Astrocyte (in vitro differentiated cells and primary cell): ENCODE results near the gene UBL7. TPM values are rescaled to one million over a fixed set of nuclear protein-coding genes. Genes with fewer than 3 reads are reported as not detected.

Experiments used
- DNase-seq: peaks from one replicate; pipeline ENCODE4 v3.0.0-alpha.2; 2010; ENCODE audit warnings: low read depth
- FAIRE-seq: peaks from 2 replicates; lab custom pipeline; 2011; peaks lifted over from hg19 to GRCh38; lab: Jason Lieb, UNC
- H2AFZ ChIP-seq: 2 replicates; pipeline ENCODE4 v1.6.0; 2012; ENCODE audit warnings: low read depth, low read length, inconsistent platforms
- H3K27ac ChIP-seq: 2 replicates; pipeline ENCODE4 v1.5.1; 2011; ENCODE audit warnings: low read depth, low read length, inconsistent platforms
- H3K27me3 ChIP-seq: 2 replicates; pipeline ENCODE4 v1.6.0; 2011; ENCODE audit warnings: low read length, inconsistent platforms; ENCODE audit not compliant: insufficient read depth
- H3K36me3 ChIP-seq: 2 replicates; pipeline ENCODE4 v1.5.1; 2011; ENCODE audit warnings: low read length, inconsistent platforms; ENCODE audit not compliant: insufficient read depth
- H3K4me1 ChIP-seq: 2 replicates; pipeline ENCODE4 v1.5.1; 2011; ENCODE audit warnings: low read length, inconsistent platforms; ENCODE audit not compliant: insufficient read depth
- H3K4me2 ChIP-seq: 2 replicates; pipeline ENCODE4 v1.6.0; 2012; ENCODE audit warnings: low read length, inconsistent platforms
- H3K4me3 ChIP-seq: 2 replicates; pipeline ENCODE4 v1.5.1; 2011; ENCODE audit warnings: low read depth, mild to moderate bottlenecking, low read length, inconsistent platforms; ENCODE audit not compliant: insufficient read depth
- H3K79me2 ChIP-seq: 2 replicates; pipeline ENCODE4 v1.6.0; 2012; ENCODE audit warnings: mild to moderate bottlenecking, low read length, inconsistent platforms; ENCODE audit not compliant: insufficient read depth
- H3K9ac ChIP-seq: 2 replicates; pipeline ENCODE4 v1.6.0; 2012; ENCODE audit warnings: mild to moderate bottlenecking, low read length, inconsistent platforms
- H3K9me3 ChIP-seq: 2 replicates; pipeline ENCODE4 v1.5.1; 2012; ENCODE audit warnings: low read depth, mild to moderate bottlenecking, low read length, inconsistent platforms; ENCODE audit not compliant: insufficient read depth
- H4K20me1 ChIP-seq: 2 replicates; pipeline ENCODE4 v1.6.0; 2012; ENCODE audit warnings: low read length, inconsistent platforms; ENCODE audit not compliant: insufficient read depth
- H3K27ac Mint-ChIP-seq: one replicate; pipeline ENCODE4 v1.8.0; 2021; ENCODE audit warnings: mild to moderate bottlenecking, mixed read lengths; ENCODE audit not compliant: unreplicated experiment
- H3K27me3 Mint-ChIP-seq: one replicate; pipeline ENCODE4 v1.8.0; 2021; ENCODE audit warnings: low read depth, mixed read lengths; ENCODE audit not compliant: unreplicated experiment
- H3K36me3 Mint-ChIP-seq: one replicate; pipeline ENCODE4 v1.8.0; 2021; ENCODE audit warnings: low read depth, mixed read lengths; ENCODE audit not compliant: unreplicated experiment
- H3K4me1 Mint-ChIP-seq: one replicate; pipeline ENCODE4 v1.8.0; 2021; ENCODE audit warnings: low read depth, mixed read lengths; ENCODE audit not compliant: unreplicated experiment
- H3K4me3 Mint-ChIP-seq: one replicate; pipeline ENCODE4 v1.8.0; 2021; ENCODE audit warnings: mild to moderate bottlenecking, moderate library complexity, mixed read lengths; ENCODE audit not compliant: unreplicated experiment
- H3K9me3 Mint-ChIP-seq: one replicate; pipeline ENCODE4 v1.8.0; 2021; ENCODE audit warnings: mild to moderate bottlenecking, mixed read lengths; ENCODE audit not compliant: unreplicated experiment
- EZH2 ChIP-seq: IDR thresholded peaks from 2 replicates; pipeline ENCODE4 v1.6.1; 2012; ENCODE audit warnings: mild to moderate bottlenecking, low read length, inconsistent platforms; ENCODE audit not compliant: insufficient read depth
- total RNA-seq: library from RNA; stranded (reverse); gene quantifications from 2 replicates; pipeline ENCODE4 v1.2.1, GENCODE V29; 2021
- TF ChIP-seq, protein P1 (sequence below): IDR thresholded peaks from 2 replicates; pipeline ENCODE4 v1.5.1; 2011; ENCODE audit warnings: low read depth, mild to moderate bottlenecking, inconsistent platforms, low read length, moderate library complexity; ENCODE audit not compliant: insufficient read depth

Gene UBL7
- total RNA-seq, 1 donor from 2014 or later: 40.9 TPM

GRCh38 chr15:74451322-74451721, 9.6 kb downstream of the UBL7 start:
- H3K4me2 ChIP-seq: no peak overlapping the region
- peaks cover 36% of the 10 kb centered on the region for H3K36me3 Mint-ChIP-seq
- H3K27ac ChIP-seq: no peak overlapping the region
- no peak overlapping the region for H2AFZ ChIP-seq
- H3K4me3 ChIP-seq: no peak overlapping the region
- TF ChIP-seq EZH2: no peak
- TF ChIP-seq, protein P1, sequence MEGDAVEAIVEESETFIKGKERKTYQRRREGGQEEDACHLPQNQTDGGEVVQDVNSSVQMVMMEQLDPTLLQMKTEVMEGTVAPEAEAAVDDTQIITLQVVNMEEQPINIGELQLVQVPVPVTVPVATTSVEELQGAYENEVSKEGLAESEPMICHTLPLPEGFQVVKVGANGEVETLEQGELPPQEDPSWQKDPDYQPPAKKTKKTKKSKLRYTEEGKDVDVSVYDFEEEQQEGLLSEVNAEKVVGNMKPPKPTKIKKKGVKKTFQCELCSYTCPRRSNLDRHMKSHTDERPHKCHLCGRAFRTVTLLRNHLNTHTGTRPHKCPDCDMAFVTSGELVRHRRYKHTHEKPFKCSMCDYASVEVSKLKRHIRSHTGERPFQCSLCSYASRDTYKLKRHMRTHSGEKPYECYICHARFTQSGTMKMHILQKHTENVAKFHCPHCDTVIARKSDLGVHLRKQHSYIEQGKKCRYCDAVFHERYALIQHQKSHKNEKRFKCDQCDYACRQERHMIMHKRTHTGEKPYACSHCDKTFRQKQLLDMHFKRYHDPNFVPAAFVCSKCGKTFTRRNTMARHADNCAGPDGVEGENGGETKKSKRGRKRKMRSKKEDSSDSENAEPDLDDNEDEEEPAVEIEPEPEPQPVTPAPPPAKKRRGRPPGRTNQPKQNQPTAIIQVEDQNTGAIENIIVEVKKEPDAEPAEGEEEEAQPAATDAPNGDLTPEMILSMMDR: no peak
- H3K27me3 ChIP-seq: no peaks in the 10 kb centered on the region
- DNase-seq (no peak), FAIRE-seq (no peak)
- H3K4me1 ChIP-seq: peaks cover 5% of the 10 kb centered on the region
- H3K79me2 ChIP-seq: no peaks in the 10 kb centered on the region
- H3K36me3 ChIP-seq: peaks cover 19% of the 10 kb centered on the region
- H3K27me3 Mint-ChIP-seq: no peaks in the 10 kb centered on the region
- H3K9me3 ChIP-seq: no peaks in the 10 kb centered on the region
- no peak overlapping the region for H3K27ac Mint-ChIP-seq
- H4K20me1 ChIP-seq: no peaks in the 10 kb centered on the region
- H3K9ac ChIP-seq: no peak overlapping the region
- H3K4me1 Mint-ChIP-seq: peaks cover 24% of the 10 kb centered on the region
- H3K4me3 Mint-ChIP-seq: no peak overlapping the region
- no peaks in the 10 kb centered on the region for H3K9me3 Mint-ChIP-seq

DNA sequence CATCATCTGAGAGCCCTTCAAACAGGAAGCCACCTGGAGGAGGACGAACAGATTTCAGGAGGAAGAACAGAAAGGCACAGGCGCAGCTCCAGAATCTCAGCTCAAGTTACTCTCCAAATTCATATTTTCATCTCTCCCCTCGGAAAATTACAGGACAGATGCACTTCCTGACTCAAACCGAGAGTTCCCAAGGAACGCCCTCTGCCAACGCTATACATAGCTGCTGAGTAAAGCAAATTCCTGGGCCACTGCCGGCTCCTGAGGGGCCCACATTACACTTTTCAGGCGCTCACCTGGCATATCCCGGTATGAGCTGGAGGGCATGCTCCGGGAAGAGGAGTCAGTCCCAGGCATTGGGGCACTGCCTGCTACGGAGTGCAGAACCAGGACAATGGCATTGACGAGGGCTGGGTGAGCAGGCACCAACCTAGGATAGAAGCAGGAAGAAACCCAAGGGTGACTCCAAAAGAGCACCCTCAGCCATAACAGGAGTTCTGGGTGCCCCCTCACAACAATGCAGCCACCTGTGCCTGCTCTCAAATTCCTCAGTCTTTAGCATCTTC, 11.2 kb downstream of the UBL7 start:
- Mint-ChIP-seq H3K27ac (no peak overlapping the region), H3K9me3 (no peaks in the 10 kb centered on the region), H3K36me3 (peaks cover 44% of the 10 kb centered on the region), H3K4me1 (peaks cover 19% of the 10 kb centered on the region), H3K4me3 (no peak overlapping the region), H3K27me3 (no peaks in the 10 kb centered on the region)
- H3K4me1 ChIP-seq: peaks cover 5% of the 10 kb centered on the region
- TF ChIP-seq, protein P1: no peak
- no peak for TF ChIP-seq EZH2
- H3K79me2 ChIP-seq: no peaks in the 10 kb centered on the region
- peaks cover 19% of the 10 kb centered on the region for H3K36me3 ChIP-seq
- no peak overlapping the region for H2AFZ ChIP-seq
- FAIRE-seq (no peak), DNase-seq (no peak)
- no peak overlapping the region for H3K4me2 ChIP-seq
- H3K27ac ChIP-seq: no peak overlapping the region
- H3K27me3 ChIP-seq: no peaks in the 10 kb centered on the region
- H3K4me3 ChIP-seq: no peak overlapping the region
- H3K9ac ChIP-seq: no peak overlapping the region
- no peaks in the 10 kb centered on the region for H3K9me3 ChIP-seq
- H4K20me1 ChIP-seq: no peaks in the 10 kb centered on the region

DNA sequence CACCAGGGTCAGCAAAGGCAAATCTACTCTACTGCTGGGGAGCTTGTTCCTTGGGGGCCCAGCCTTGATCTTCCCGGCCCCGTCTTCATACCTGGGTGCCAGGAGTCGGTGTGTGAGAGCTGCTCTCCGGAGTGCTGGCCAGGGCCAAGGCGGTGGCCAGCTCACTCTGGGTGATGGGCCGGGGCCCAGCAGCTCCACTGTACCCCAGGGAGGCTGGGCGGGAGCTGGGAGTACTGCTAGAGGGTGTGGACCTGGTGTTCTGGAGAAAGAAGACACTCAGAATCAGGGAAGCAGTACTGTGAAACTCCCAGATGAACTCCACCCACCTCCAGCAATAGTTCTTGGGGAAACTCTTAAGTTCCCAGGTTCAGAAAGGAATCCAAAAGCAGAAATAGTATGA, 11.9 kb downstream of the UBL7 start:
- FAIRE-seq (no peak), DNase-seq (no peak)
- TF ChIP-seq, protein P1: no peak
- Mint-ChIP-seq H3K27ac (no peak overlapping the region), H3K4me1 (peaks cover 16% of the 10 kb centered on the region), H3K36me3 (peaks cover 48% of the 10 kb centered on the region), H3K4me3 (no peak overlapping the region), H3K9me3 (no peaks in the 10 kb centered on the region), H3K27me3 (peaks cover 3% of the 10 kb centered on the region)
- H3K27me3 ChIP-seq: no peaks in the 10 kb centered on the region
- no peak overlapping the region for H3K4me3 ChIP-seq
- no peaks in the 10 kb centered on the region for H4K20me1 ChIP-seq
- no peak overlapping the region for H3K4me2 ChIP-seq
- H2AFZ ChIP-seq: no peak overlapping the region
- peaks cover 4% of the 10 kb centered on the region for H3K4me1 ChIP-seq
- H3K27ac ChIP-seq: no peak overlapping the region
- no peak overlapping the region for H3K9ac ChIP-seq
- H3K36me3 ChIP-seq: peaks cover 19% of the 10 kb centered on the region
- no peaks in the 10 kb centered on the region for H3K9me3 ChIP-seq
- no peaks in the 10 kb centered on the region for H3K79me2 ChIP-seq
